NCI-H1105 (cell line): Measurements from ENCODE around the gene MLF1.
A peak's percentile ranks its signal among the peaks of the same experiment; 100 is the strongest.
"Not testable (repeated sequence)": the region's sequence is repeated elsewhere in the genome, so short reads cannot be mapped to it uniquely, and the experiment has no call there.

Experiments used
- DNase-seq: peaks from one replicate; lab custom pipeline; 2025; lab: John Stamatoyannopoulos, UW

Gene MLF1

GRCh38 chr3:158570999-158571702, at the start of gene MLF1:
MLF1 (plus strand) TSS chr3:158571194; CDS start chr3:158571301, 107 bp downstream.
- peak; percentile 98 for DNase-seq

GRCh38 chr3:158522221-158523136, 48.5 kb upstream of the MLF1 start:
- DNase-seq: no peak

- peak; percentile 99 for DNase-seq
These were observed 42.8 kb upstream of the MLF1 start for GRCh38 chr3:158528076-158528674.

- DNase-seq: peak; percentile 57
These were observed 39.7 kb upstream of the MLF1 start for GRCh38 chr3:158531334-158531733.

DNA sequence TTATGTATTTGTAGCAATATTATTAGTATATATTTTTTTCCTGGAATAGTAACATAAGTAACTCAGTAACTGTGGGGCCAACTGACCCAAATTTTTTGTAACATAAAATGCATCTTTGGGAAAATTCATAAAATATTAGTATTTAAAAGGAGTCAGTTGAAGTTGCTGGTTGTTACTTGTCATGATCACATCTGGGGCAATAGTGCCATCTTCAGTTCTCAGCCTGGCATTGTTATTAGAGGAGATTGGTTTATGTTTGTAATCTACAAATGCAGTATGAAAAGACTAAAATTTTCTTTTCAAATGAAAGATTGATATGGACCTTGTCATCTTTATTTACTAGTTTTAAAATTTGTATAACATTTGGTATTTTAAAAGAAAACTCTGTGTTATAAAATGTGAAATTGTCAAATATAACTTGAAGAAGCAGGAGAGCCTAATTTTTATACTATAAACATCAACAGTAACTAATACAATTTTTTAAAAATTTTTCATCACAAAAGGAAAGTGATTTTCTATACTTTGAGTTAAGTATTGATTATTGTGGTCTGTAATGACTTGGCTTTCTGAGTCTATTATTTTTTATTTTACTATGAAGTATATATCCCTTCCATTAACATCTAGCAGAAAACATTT, 38.8 kb upstream of the MLF1 start:
- peak; percentile 66 for DNase-seq

DNA sequence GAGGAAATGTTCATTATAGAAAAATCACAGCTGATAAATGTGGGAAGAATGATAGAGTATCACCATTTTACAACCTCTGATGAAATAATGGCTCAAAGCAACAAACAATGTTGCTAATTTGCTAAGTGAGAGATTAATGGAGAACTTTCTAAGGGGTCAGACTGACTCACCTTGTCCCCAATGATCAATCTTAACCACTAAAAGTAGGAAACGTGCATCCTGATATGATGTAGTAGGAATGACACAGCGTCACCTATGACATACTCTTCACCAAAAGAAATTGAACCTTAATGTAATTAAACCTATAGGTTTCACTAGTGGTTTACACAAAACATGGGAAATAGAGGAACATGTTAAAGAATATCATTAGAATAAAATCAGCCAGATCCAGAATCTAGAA, 35.1 kb upstream of the MLF1 start:
- no peak for DNase-seq

DNA sequence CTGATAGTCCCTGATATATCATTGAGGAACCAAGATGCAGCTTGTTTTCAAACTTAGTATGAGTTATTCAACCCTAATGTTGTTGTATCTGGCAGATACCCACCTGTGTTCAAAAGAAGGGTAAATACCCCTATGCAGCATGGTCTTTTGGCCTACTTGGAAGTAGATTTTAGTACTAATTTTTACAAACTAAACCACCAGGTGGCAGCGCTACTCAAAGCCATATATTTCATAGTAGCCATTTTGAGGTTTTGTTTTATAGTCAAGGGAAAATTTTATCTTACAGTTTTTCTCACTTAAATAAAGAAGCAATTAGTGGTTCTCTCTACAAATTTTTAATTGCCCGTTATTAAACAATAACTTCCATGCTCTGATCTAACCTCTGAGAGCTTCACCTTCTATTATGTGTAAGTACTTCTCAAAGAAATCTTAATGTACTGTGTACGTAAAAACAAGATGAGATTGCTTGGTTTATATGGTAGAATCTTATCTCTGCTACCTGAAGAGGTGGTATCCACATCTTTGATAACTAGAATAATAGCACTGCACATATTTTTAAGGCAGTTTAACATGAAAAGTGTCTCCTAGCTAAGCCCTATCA, 31.5 kb upstream of the MLF1 start:
- DNase-seq: peak; percentile 77

- DNase-seq: no peak
These were observed 30.9 kb upstream of the MLF1 start for GRCh38 chr3:158540066-158540465.

DNA sequence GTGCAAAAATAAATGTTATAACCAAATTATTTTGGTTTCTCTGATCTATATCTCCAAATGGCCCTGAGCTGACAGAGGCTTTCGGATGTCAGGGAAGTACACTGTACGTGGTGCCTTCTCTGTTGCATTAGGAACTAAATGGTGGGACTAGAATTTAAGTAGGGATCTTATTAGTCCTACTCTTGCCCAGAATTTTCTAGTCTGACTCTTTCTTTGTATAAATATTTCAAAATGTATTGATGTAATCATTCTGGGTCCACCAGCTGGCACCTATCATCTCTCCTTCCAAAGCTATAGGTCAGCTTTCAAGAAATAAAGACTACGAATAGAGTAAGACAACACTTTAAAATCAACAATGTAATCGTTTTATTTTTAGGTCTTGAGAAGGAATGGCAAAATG, 22.3 kb upstream of the MLF1 start:
- DNase-seq: no peak

DNA sequence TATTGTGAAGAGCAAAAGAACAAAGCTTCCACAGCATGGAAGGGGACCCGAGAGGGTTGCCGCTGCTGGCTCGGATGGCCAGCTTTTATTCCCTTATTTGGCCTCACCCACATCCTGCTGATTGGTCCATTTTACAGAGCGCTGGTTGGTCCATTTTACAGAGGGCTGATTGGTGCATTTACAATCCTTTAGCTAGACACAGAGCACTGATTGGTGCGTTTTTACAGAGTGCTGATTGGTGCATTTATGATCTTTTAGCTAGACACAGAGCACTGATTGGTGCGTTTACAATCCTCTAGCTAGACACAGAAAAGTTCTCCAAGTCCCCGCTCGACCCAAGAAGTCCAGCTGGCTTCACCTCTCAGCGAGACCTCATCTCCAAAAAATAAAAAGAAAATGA, 21.1 kb upstream of the MLF1 start:
- not testable (repeated sequence) for DNase-seq

- no peak for DNase-seq
These were observed 18.9 kb upstream of the MLF1 start for GRCh38 chr3:158552124-158552523.

GRCh38 chr3:158559504-158559903, 11.5 kb upstream of the MLF1 start:
- no peak for DNase-seq

GRCh38 chr3:158560979-158561378, 10.0 kb upstream of the MLF1 start:
- no peak for DNase-seq

DNA sequence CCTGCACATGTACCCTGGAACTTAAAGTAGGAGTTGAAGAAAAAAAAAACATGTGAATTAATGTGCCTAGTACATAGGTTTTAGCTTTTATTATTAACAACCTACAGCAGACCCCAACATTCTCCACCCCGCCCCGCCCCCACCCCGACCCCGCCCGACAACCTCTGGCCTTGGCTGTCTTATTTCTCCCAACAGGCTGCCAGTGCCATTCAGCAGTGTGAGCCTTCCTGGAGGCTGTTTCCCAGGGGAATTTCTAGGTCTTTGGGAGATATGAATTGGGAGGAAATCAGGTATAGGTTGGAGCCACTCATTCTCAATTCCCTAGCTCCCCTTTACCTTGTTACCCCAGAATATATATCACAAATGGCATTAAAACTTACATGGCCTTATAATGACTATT, 8.3 kb upstream of the MLF1 start:
- DNase-seq: no peak

DNA sequence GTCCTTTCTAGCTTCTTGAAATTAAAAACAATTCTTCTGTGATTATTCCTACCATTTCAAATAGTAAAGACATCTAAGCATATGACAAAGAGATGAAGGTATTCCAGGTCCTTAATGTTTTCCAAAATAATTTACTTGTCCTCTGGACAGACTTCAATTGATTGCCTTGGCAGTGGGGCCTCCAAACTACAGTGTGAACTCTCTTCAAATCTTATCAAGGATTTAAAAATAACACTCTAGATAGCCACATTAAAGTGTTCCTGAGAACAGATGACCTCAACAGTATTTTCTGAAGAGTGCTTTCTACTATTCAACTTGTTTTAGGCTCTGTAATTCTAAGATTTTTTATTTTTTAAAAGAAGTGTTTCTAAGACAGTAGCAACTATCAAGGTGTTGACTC, 7.9 kb upstream of the MLF1 start:
- DNase-seq: no peak

DNA sequence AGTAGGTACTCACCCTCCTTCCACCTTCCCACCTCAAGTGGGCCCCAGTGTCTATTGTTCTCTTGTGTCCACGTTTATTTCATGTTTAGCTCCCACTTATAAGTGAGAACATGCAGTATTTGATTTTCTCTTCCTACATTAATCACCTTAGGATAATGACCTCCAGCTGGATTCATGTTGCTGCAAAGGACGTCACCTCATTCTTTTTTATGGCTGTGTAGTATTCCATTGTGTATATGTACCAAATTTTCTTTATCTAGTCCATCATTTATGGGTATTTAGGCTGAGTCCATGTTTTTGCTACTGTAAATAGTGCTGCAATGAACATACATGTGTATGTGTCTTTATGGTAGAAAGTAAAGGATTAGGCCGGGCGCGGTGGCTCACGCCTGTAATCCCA, 5.9 kb upstream of the MLF1 start:
- DNase-seq: no peak

DNA sequence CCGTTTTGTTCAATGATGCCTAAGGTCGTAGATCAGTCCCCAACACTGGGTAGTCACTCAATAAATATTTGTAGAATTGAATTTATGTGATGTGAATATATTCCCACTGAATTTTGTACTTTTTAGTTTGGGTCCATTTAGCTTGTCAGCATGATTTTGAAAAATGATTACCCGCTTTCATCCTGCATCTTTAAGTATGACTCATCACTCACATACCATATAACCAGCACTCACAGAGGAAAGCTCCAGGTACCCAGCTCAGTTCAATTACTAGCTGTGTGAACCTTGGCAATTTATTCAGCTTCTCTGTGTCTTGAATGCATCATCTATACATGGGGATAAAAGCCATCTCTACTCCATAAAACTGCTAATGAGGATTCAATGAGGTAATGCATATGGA, 2.2 kb upstream of the MLF1 start:
- no peak for DNase-seq

DNA sequence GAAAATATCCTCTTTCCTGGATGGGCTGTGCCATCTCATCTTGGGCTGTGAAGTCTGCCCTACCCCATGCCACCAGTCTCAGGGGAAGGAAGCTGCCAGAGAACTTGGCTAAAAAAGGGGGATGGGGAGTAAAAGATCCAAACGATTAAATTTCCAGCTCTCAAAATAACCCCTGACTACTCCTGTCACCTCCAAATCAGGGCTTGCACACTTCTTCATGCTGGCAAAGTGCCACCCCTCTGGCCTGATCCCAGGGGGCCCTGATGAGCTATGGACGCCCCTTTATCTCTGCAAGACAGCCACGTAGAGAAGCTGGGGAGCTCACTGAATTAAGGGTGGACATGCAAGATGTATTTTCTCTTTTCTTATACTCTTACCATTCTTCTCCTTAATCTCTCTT, 1.2 kb upstream of the MLF1 start:
- no peak for DNase-seq

DNA sequence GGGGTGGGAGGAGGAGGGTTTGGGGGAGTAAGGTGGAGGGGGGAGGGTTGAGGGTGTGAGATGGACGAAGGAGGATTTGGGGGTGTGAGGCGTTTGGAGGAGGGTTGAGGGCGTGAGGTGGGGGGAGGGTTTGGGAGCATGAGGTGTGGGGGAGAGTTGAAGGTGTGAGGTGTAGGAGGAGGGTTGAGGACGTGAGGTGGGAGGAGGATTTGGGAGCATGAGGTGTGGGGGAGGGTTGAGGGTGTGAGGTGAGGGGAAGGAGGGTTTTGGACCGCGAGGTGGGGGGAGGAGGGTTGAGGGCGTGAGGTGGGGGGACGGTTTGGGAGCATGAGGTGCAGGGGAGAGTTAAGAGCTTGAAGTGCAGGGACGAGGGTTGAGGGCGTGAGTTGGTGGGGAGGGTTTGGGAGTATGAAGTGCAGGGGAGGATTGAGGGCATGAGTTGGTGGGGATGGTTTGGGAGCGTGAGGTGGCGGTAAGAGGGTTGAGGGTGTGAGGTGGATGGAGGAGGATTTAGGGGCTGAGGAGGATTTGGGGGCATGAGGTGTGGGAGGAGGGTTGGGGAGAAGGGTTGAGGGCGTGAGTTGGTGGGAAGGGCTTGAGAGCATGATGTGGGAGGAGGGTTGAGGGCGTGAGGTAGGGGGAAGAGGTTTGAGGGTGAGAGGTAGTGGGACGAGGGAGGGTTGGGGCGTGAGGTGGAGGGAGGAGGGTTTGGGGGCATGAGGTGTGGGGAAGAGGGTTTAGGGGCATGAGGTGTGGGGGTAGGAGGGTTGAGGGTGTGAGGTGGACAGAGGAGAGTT, 1.2 kb downstream of the MLF1 start:
- DNase-seq: no peak

DNA sequence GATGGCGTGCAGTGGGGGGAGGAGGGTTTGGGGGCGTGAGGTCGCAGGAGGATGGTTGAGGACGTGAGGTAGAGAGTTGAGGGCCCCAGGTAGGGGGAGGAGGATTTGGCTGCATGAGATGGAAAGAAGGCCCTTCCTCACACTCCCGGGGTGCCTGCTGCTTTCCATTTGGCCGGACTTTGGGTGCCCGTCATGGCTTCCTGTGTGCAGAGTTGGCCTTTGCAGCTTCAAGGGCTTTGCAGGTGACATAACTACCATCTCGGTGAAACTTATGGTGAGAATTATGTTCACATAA, 1.7 kb downstream of the MLF1 start:
- no peak for DNase-seq

DNA sequence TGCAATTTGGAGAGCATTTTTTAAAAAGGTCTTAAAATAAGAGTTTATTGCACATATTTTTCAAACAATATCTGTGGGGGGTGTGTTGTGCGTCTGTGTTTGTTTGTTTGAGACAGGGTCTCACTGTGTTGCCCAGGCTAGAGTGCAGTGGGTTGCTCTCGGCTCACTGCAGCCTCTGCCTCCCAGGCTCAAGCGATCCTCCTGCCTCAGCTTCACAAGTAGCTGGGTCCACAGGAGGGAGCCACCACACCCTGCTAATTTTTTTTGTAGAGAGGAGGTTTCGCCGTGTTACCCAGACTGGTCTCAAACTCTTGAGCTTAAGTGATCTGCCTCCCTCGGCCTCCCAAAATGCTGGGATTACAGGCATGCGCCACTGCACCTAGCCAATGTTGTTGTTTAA, 2.7 kb downstream of the MLF1 start:
- DNase-seq: no peak
